Esophagus squamous epithelium (tissue), 4 donors: ENCODE data around the gene HELZ2.

Experiments used
- CTCF ChIP-seq, 6 experiments: fragments of 450-650 bp in 4 of 6; fragments of 200-600 bp in 2 of 6; sonication (generic) in 2 of 6; IDR thresholded peaks; one replicate each; pipeline ENCODE4 v1.5.1; 2016 to 2019; ENCODE audit warnings: antibody characterized with exemption in 6 of 6, mild to moderate bottlenecking in 4 of 6, moderate library complexity in 4 of 6
- POLR2A ChIP-seq, 4 donors: fragments of 450-650 bp; IDR thresholded peaks; one replicate each; pipeline ENCODE4 v1.6.1; 2017; ENCODE audit warnings: antibody characterized with exemption in 4 of 4, mild to moderate bottlenecking in 4 of 4, moderate library complexity in 3 of 4

DNA sequence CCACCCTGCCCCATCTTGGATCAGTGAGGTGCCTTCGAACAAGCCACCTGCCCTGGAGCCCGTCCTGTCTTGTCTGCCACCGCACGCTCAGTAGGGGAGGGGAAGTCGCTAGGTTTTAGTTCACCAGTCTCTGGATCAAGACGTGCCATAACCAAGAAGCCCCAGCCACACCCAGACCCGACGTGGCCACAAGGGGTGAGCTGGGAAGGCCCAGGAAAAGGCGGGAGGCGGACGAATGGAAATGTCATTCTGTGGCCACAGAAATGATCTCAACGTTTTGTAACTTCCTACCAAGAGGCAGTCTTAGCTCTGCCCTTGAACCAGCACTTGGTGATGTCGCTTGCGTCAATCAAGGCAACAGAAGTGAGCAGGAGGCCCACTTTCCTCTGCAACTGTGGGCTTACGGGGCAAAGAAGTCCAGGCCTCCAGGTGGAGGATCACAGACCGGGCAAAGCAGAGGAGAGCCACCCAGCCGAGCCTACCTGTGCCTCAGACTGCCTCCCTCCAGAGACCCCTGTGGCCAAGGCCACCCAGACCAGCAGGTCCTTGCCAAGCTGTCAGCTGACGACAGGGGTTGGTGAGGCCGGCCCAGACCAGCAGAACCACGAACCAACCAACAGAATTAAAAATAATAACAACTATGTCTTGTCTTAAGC, 38.4 kb upstream of the HELZ2 start:
- TF ChIP-seq POLR2A (IDR thresholded peaks at IDR 0.05) (no peak), CTCF (IDR thresholded peaks at IDR 0.05) (no peak)
